Smooth muscle cell of the brain vasculature (primary cell): ENCODE measurements around the gene BNIP1.
"Not testable (repeated sequence)": the region's sequence is repeated elsewhere in the genome, so short reads cannot be mapped to it uniquely, and the experiment has no call there.

Experiments
- DNase-seq: peaks from one replicate; pipeline ENCODE4 v3.0.0-alpha.2; 2012; ENCODE audit warnings: low read depth, low spot score

Gene BNIP1

GRCh38 chr5:173144200-173145176 lies at the start of gene BNIP1:
BNIP1 (plus strand) TSS chr5:173144531; CDS start chr5:173144546, 15 bp downstream.
- DNase-seq: peak; percentile 84

- no peak for DNase-seq
Measured at GRCh38 chr5:173098787-173099186, 45.5 kb upstream of the BNIP1 start.

GRCh38 chr5:173099461-173099860 lies 44.9 kb upstream of the BNIP1 start:
- no peak for DNase-seq

GRCh38 chr5:173101245-173101644 lies 43.1 kb upstream of the BNIP1 start:
- DNase-seq: no peak

- DNase-seq: no peak
Measured at GRCh38 chr5:173103411-173103810, 40.9 kb upstream of the BNIP1 start.

- no peak for DNase-seq
Measured at GRCh38 chr5:173108914-173109313, 35.4 kb upstream of the BNIP1 start.

GRCh38 chr5:173114536-173114935 lies 29.8 kb upstream of the BNIP1 start:
- no peak for DNase-seq

- no peak for DNase-seq
Measured at GRCh38 chr5:173119719-173120118, 24.6 kb upstream of the BNIP1 start.

- DNase-seq: no peak
Measured at GRCh38 chr5:173123416-173123815, 20.9 kb upstream of the BNIP1 start.

GRCh38 chr5:173132166-173132565 lies 12.2 kb upstream of the BNIP1 start:
- not testable (repeated sequence) for DNase-seq

GRCh38 chr5:173138707-173139106 lies 5.6 kb upstream of the BNIP1 start:
- DNase-seq: no peak

- no peak for DNase-seq
Measured at GRCh38 chr5:173139631-173140030, 4.7 kb upstream of the BNIP1 start.

GRCh38 chr5:173140769-173141168 lies 3.6 kb upstream of the BNIP1 start:
- no peak for DNase-seq

GRCh38 chr5:173143567-173143966 lies 764 bp upstream of the BNIP1 start:
- DNase-seq: no peak

GRCh38 chr5:173148354-173148753 lies 4.0 kb downstream of the BNIP1 start:
- DNase-seq: no peak

- no peak for DNase-seq
Measured at GRCh38 chr5:173152547-173152946, 8.2 kb downstream of the BNIP1 start.

- DNase-seq: no peak
Measured at GRCh38 chr5:173153842-173154241, 9.5 kb downstream of the BNIP1 start.

GRCh38 chr5:173154619-173155018 lies 10.3 kb downstream of the BNIP1 start:
- DNase-seq: not testable (repeated sequence)

- no peak for DNase-seq
Measured at GRCh38 chr5:173155912-173156311, 11.6 kb downstream of the BNIP1 start.

- no peak for DNase-seq
Measured at GRCh38 chr5:173158366-173158765, 14.0 kb downstream of the BNIP1 start.

GRCh38 chr5:173159256-173159655 lies 14.9 kb downstream of the BNIP1 start:
- DNase-seq: no peak

GRCh38 chr5:173161148-173161547 lies 16.8 kb downstream of the BNIP1 start:
- DNase-seq: no peak

- no peak for DNase-seq
Measured at GRCh38 chr5:173163219-173163618, 18.9 kb downstream of the BNIP1 start.
